GM12891 (cell line): Measurements from ENCODE around the gene OTUD5.

Experiments used
- POLR2A ChIP-seq: IDR thresholded peaks from 2 replicates; pipeline ENCODE4 v1.6.1; 2011; ENCODE audit warnings: low read depth, low read length, control low read depth
- POLR2AphosphoS5 ChIP-seq: IDR thresholded peaks from 2 replicates; pipeline ENCODE4 v1.6.1; 2011; ENCODE audit warnings: low read depth, low read length, control low read depth
- POU2F2 ChIP-seq: IDR thresholded peaks from 2 replicates; pipeline ENCODE4 v1.6.1; 2011; ENCODE audit warnings: low read depth, mild to moderate bottlenecking, control low read depth, low read length, moderate library complexity
- SPI1 ChIP-seq: IDR thresholded peaks from 2 replicates; pipeline ENCODE4 v1.6.1; 2011; ENCODE audit warnings: low read depth, low read length, control low read depth
- TAF1 ChIP-seq: IDR thresholded peaks from 2 replicates; pipeline ENCODE4 v1.6.1; 2011; ENCODE audit warnings: low read depth, low read length, control low read depth

GRCh38 chrX:48927123-48927522 lies 30.3 kb downstream of the OTUD5 start:
- TF ChIP-seq POLR2AphosphoS5 (no peak), TAF1 (no peak), POLR2A (no peak), SPI1 (no peak), POU2F2 (no peak)
